Daoy (cell line): ENCODE data around the gene OR2T10. TPM values are rescaled to one million over a fixed set of nuclear protein-coding genes. Genes with fewer than 3 reads are reported as not detected.
"Not testable (repeated sequence)": the region's sequence is repeated elsewhere in the genome, so short reads cannot be mapped to it uniquely, and the experiment has no call there.

ENCODE experiments used
- DNase-seq: peaks from one replicate; pipeline ENCODE4 v3.0.0-alpha.2; 2015; ENCODE audit warnings: low read depth
- total RNA-seq: library from RNA; depleted of rRNA; stranded (reverse); fragments of >200 nt; shearing (Covaris generic); gene quantifications from 2 replicates; pipeline ENCODE4 v1.2.3, GENCODE V29; 2014; rRNA removed

The OR2T10 gene
- total RNA-seq, 1 experiment from 2014 or later: not detected

DNA sequence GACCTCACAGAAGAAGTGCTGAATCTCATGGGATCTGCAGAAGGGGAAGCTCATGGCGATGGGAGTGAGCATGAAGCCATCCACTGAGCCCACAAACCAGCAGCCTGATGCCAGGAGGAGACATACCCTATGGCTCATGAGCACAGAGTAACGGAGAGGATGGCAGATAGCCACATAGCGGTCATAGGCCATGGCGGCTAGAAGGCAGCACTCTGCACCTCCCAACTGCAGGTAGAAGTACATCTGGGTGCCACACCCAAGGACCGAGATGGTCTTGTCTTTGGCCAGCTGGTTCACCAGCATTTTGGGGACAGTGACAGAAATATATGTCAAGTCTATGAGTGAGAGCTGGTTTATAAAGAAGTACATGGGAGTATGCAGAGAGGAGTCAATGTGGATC lies 4.3 kb downstream of the OR2T10 start:
- DNase-seq: no peak

DNA sequence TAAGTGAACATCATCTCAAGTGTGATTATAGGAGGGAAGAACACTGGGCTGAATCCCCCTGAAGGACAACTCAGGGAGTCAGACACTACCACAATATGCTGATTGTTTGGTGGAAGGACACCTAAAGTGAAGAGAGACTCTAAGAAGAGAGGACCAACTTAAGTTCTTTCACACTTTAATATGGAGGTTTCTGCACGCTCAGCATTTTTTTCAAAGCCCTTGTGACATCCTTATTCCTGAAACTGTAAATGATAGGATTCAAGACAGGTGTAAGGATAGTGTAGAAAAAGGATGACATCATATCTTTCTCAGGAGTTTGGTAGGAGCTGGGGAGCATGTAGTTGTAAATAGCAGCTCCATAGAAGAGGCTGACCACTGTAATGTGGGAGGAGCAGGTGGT lies 4.8 kb downstream of the OR2T10 start:
- no peak for DNase-seq

DNA sequence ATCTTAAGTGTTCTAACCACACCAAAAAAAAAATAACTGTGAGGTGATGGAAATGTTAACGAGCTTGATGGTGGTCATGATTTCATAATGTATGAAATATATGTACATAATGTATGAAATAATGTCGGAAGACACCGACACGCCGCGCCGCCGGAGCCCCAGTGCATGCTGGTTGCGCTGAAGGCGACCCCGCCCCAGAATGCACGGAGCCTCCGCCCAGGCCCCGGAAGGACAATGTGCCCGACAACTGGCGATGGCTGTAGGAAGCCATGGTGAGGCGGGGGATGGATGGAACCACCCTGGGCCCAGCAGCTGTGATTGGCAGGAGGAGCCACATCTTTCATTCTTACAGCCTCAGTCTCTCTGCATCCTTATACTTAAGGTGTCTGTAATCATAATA lies 7.4 kb downstream of the OR2T10 start:
- DNase-seq: peak; percentile 6

DNA sequence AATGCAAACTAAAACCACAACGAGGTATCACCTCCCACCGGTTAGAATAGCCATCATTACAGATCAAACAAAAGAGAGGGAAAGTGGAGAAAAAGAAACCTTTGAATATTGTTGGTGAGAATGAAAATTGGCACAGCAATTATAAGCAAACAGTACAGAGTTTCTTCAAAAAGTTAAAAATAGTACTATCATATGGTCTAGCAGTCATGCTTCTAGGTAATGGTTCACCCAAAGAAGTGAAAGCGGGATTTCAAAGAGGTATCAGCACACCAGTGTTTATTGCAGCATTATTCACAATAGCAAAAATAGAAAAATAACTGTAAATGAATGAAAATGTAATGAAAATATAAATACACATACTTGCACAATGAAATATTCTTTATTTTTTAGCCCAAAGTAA lies 8.2 kb downstream of the OR2T10 start:
- DNase-seq: no peak

DNA sequence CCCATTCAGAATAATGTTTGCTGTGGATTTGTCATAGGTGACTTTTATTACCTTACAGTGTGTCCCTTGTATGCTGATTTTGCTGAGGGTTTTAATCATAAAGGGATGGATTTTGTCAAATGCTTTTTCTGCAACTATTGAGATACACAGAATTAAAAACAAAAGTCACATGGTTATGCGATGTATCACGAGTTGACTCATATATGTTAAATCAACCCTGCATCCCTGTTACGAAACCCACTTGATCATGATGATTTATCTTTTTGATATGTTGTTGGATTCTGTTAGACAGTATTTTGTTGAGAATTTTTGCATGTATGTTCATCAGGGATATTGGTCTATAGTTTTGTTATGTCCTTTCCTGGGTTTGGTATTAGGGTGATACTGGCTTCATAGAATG lies 12.2 kb downstream of the OR2T10 start:
- DNase-seq: peak; percentile 7

DNA sequence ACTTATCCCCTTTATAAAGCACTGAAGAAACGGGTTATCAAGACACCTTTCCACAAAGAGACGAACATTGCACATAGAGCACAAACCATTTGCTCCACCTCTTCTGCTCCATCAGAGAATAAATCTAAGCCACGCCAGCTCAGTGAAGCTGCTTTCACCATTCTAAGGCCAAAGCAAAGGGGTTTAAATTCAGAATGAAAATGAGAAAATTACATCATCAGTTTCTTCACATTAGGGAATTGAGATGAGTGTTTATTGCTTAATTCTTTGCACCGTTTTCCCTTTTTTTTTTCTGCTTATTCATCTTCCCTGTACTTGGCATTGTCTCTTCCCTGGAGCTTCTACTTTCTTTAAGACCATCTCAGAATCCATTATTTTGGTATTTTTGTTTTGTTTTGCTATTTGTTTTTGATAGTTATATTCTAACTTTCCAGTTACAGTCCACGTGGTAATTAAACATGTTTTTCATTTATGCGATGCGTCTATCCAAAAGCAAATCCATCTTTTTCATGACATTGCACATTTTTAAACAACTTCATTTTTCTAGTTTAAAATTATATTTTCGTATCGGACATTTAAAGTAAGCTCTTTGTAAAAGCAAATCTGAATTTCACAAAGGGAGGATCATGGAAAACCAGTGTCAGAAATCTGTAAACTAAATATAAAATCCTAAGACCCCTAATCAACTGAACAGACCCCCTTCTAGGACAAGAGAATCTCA lies 21.1 kb downstream of the OR2T10 start:
- no peak for DNase-seq

DNA sequence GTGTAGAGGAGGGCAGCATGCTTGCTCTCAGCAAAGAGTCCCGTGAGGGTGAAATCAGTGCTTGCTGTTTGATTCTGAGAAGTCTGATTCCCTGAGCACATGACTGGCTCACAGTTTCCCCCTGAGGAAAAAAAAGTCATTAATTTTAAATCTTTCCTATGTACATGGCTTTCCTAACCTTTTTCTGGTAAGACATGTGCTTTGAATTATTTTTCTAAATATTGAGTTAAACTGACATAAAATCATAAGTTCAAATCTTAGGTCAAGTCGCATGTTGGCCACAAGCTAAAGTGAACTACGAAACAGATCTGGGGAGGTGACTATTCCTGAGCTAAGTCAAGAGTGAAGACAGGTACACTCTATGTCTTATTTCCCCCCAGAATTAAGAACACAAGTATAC lies 22.8 kb downstream of the OR2T10 start, which contains the start of gene OR2T34:
Gene OR2T34 (minus strand): TSS at position 101 of the 400 bp plus-strand sequence. CDS start 0 bp downstream, at position 101.
- DNase-seq: not testable (repeated sequence)

DNA sequence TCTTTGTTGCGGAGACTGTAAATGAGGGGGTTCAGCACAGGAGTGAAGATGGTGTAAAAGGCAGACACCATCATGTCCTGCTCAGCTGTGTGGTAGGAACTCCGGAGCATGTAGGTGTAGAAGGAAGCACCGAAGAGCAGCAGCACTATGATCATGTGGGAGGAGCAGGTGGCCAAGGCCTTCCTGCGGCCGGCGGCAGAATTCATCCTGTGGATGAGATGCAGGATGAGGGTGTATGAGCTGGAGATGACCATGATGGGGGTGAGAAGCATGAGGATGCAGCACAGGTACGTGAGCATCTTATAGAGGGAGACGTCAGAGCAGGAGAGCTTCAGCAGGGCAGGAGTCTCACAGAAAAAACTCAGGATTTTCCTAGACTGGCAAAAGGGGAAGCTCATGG lies 23.6 kb downstream of the OR2T10 start:
- not testable (repeated sequence) for DNase-seq

DNA sequence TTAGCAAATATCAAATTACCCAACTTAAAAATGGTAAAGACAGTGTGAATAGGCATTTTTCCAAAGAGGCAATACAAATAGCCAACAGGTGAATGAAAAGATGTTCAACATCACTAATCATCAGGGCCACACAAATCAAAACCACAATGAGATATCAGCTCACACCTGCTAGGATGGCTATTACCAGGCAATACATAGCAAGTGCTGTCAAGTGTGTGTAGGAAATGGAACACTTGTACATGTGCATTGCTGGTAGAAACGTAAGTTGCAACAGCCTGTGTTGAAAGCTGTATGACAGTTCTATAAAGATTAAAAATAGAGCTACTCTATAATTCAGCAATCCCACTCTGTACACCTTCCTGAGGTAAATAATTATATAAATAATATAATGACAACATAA lies 25.5 kb downstream of the OR2T10 start:
- not testable (repeated sequence) for DNase-seq

DNA sequence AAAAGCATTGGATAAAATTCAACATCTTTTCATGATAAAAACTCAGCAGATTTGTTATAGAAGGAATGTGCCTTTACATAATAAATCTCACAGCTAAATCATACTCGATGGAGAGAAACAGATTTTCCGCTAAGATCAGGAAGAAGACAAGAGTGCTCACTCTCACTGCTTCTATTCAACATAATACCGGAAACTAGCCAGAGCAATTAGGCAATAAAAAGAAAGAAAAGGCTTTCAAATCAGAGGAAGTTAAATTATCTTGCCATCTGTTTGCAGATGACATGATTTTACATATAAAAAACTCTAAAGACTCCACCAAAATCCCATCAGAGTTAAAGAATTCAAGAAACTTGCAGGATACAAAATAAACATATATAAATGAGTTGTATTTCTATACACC lies 26.7 kb downstream of the OR2T10 start:
- DNase-seq: not testable (repeated sequence)

DNA sequence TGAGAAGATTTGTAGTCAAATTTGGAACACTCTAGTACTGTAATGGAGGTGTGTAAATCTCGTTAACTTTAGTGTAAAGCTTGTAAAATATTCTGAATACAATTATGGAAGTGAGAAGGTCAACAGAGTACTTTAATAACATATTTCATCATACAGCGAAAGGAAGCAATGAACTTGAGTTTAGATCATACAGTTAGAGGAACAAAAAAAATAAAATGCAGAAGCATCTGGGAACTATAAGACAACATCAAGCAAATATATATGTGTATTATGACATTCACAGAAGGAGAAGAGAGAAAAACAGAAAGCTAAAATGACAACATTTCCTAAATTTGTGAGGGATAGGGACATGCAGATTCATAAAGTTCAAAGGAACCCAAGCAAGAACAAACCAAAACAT lies 28.5 kb downstream of the OR2T10 start:
- not testable (repeated sequence) for DNase-seq

DNA sequence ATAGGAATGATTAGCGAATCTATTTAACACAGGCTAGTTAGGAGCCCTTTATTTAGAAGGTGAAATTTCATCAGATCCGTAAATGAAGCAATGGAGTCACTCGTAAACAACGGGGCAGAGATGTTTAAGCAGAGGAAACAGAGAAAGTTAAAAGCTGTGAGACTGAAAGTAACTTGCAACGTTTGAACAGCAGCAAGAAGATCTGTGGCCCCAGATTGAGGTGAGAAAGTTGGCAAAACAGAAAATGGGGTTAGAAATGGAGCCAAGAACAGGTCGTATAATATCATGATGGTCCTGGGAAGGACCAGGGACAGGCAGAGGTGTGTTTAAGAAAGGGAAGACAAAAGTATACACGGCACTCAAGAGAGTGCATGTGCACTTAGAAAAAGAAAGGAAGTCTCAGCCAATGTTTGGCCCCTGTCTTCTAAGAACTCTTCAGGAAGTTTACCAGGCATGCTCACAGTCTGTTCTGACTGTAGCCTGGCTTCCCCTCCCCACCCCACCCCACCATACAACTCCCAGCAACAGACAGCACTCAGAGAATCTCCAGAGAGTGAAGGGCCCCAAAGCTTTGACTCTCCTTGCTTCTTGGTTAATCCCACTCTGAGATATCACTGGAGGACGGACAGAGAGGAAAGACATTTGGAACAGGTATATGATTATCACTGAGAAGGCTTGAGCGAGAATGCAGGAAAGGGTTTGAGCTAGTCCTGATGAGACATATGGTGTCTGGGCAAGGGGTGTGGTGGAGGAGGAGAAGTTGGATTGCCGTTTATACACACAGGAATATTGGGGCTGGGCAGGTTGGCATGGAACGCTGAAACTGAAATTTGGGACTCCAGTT lies 31.7 kb downstream of the OR2T10 start:
- DNase-seq: not testable (repeated sequence)

DNA sequence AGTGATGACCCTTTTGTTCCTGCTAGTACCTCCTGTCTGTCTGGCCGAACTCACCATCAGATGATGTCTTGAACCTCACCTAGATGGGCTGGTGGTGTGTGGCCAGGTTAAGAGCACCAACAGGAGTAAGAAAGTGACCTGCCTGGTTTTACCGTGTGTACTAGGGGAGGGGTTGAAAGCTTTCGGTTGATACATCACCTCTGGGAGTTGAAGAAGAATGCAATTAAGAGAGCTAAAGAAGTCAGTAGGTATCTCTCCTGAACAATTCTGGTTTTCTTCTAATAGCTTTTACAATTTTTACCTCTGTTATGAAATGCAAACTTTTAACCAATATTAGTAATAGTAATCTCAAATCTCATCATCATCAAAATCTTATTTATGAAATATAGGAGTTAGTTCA lies 34.8 kb downstream of the OR2T10 start, which contains the start of gene OR2T29:
Gene OR2T29 (minus strand): TSS at position 101 of the 400 bp plus-strand sequence. CDS start 3,281 bp downstream, outside the sequence.
- not testable (repeated sequence) for DNase-seq

DNA sequence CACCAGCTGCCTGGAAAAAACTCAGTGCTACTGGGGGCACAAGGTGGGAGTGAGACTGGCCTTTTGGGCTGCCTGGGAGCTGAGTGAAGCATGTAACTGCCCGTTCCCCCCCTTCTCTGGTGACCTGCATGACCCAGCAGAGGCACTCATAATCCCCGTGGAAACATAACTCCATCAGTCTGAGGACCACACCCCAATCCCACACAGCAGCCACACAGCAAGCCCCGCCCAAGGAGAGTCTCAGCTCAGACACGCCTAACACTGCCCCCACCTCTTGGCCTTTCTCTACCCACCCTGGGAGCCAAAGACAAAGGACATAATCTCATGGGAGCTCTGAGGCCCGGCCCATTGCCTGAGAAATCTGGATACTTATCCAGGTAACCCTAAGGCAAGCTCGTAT lies 46.5 kb downstream of the OR2T10 start:
- not testable (repeated sequence) for DNase-seq

DNA sequence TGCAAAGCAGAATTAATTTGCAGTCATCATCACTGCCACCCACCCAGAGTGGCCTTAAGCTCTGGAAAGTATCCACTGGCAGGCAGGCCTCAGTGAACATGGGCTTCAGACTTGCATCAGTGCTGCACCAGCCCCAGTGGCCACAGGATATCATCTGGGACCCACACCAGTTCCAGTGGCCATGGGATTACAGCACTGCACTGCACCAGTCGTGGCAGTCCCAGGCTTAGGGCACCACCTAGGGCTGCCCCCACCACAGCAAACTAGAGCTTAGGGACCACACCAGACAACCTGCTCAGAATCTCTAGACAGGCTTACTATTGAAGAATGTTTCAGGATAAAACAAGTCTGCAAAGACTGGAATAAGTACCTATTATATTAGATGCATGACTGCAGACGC lies 50.1 kb downstream of the OR2T10 start:
- DNase-seq: not testable (repeated sequence)

Other genes with a start within 250 kb of the OR2T10 start
- gene OR14C36, start 248.9 kb downstream of the OR2T10 start, total RNA-seq: not detected in 2 replicates
- not detected in 2 replicates for gene OR2T4, start 236.0 kb downstream of the OR2T10 start, total RNA-seq
- gene OR2T6, start 222.0 kb downstream of the OR2T10 start, total RNA-seq: not detected in 2 replicates
- not detected in 2 replicates for gene OR2T1, start 194.7 kb downstream of the OR2T10 start, total RNA-seq
- gene OR2T2, start 152.1 kb downstream of the OR2T10 start, total RNA-seq: not detected in 2 replicates
- gene OR2T3, start 124.3 kb downstream of the OR2T10 start, total RNA-seq: not detected in 2 replicates
- not detected in 2 replicates for gene OR2T5, start 109.1 kb downstream of the OR2T10 start, total RNA-seq
- gene OR2G6, start 89.6 kb downstream of the OR2T10 start, total RNA-seq: not detected in 2 replicates
- gene OR2T29, start 34.9 kb downstream of the OR2T10 start, total RNA-seq: not detected in 2 replicates
- not detected in 2 replicates for gene OR2T34, start 22.9 kb downstream of the OR2T10 start, total RNA-seq
- gene OR2T11, start 37.4 kb upstream of the OR2T10 start, total RNA-seq: not detected in 2 replicates
- not detected in 2 replicates for gene OR2T35, start 47.6 kb upstream of the OR2T10 start, total RNA-seq
- not detected in 2 replicates for gene OR2T27, start 57.8 kb upstream of the OR2T10 start, total RNA-seq
- gene OR14I1, start 105.1 kb upstream of the OR2T10 start, total RNA-seq: not detected in 2 replicates
- 0.51 and 1.1 TPM in 2 replicates for gene LYPD8, start 158.1 kb upstream of the OR2T10 start, total RNA-seq
- gene SH3BP5L, start 228.2 kb upstream of the OR2T10 start, total RNA-seq: 16.7 and 23.8 TPM in 2 replicates
- 19.9 and 20.2 TPM in 2 replicates for gene ZNF672, start 240.5 kb upstream of the OR2T10 start, total RNA-seq